Frontal cortex (tissue), 4 donors: ENCODE results near the gene RXRG. TPM values are rescaled to one million over a fixed set of nuclear protein-coding genes. Genes with fewer than 3 reads are reported as not detected.

Experiments used
- DNase-seq, 2 donors: peaks; one replicate each; pipeline ENCODE4 v3.0.0; 2012; ENCODE audit warnings: low spot score in 2 of 2
- FAIRE-seq: peaks from 2 replicates; lab custom pipeline; 2012; peaks lifted over from hg19 to GRCh38; lab: Jason Lieb, UNC
- total RNA-seq: library from RNA; depleted of rRNA; stranded (reverse); fragments of >200 nt; gene quantifications from one replicate; pipeline ENCODE4 v1.2.3, GENCODE V29; 2014
- donor health status: control.
- donor health status: control.
- donor health status: control.

Gene RXRG
- total RNA-seq, 1 donor from 2014 or later = 42.0 TPM

GRCh38 chr1:165381745-165382505 is 63.0 kb downstream of the RXRG start:
- FAIRE-seq (no peak), DNase-seq (no peak)

GRCh38 chr1:165376811-165377311 is 68.1 kb downstream of the RXRG start:
- no peak for DNase-seq
- FAIRE-seq = no peak

GRCh38 chr1:165376041-165376810 is 68.7 kb downstream of the RXRG start:
- peak; percentile 66 to 72 for DNase-seq
- FAIRE-seq = no peak

GRCh38 chr1:165375623-165376022 is 69.3 kb downstream of the RXRG start:
- FAIRE-seq = no peak

GRCh38 chr1:165371588-165372225 is 73.2 kb downstream of the RXRG start:
- DNase-seq (no peak), FAIRE-seq (no peak)

More at GRCh38 chr1:165375623-165376022, 69.3 kb downstream of the RXRG start:
- DNase-seq = no peak

- DNase-seq = peak in 1 of 2 donors; percentile 57
- FAIRE-seq = no peak
These were observed 75.6 kb downstream of the RXRG start for GRCh38 chr1:165369255-165369848.

- DNase-seq = peak in 1 of 2 donors; percentile 62
- FAIRE-seq = no peak
These were observed 77.4 kb downstream of the RXRG start for GRCh38 chr1:165367375-165367993.

GRCh38 chr1:165365341-165365740 is 79.6 kb downstream of the RXRG start:
- no peak for DNase-seq
- no peak for FAIRE-seq

- no peak for DNase-seq
- FAIRE-seq = no peak
These were observed 80.3 kb downstream of the RXRG start for GRCh38 chr1:165364568-165365133.

GRCh38 chr1:165356876-165357275 is 88.0 kb downstream of the RXRG start:
- FAIRE-seq (no peak), DNase-seq (no peak)

- FAIRE-seq (no peak), DNase-seq (peak in 1 of 2 donors; percentile 37)
These were observed 88.7 kb downstream of the RXRG start, which contains the start of gene LMX1A for GRCh38 chr1:165355977-165356811. Gene LMX1A (minus strand): TSS chr1:165356715. CDS start chr1:165355559, 1,156 bp downstream.

GRCh38 chr1:165355139-165355976 is 89.6 kb downstream of the RXRG start:
- FAIRE-seq (no peak), DNase-seq (no peak)

- FAIRE-seq (no peak), DNase-seq (no peak)
These were observed 90.2 kb downstream of the RXRG start for GRCh38 chr1:165354739-165355138.

GRCh38 chr1:165353731-165354671 is 90.9 kb downstream of the RXRG start:
- FAIRE-seq = no peak
- DNase-seq = no peak

GRCh38 chr1:165352442-165353293 is 92.3 kb downstream of the RXRG start:
- DNase-seq = no peak

More at GRCh38 chr1:165352442-165353293, 92.3 kb downstream of the RXRG start:
- FAIRE-seq = no peak
